ENCODE measurements around the gene LENG8.

The LENG8 gene

DNA sequence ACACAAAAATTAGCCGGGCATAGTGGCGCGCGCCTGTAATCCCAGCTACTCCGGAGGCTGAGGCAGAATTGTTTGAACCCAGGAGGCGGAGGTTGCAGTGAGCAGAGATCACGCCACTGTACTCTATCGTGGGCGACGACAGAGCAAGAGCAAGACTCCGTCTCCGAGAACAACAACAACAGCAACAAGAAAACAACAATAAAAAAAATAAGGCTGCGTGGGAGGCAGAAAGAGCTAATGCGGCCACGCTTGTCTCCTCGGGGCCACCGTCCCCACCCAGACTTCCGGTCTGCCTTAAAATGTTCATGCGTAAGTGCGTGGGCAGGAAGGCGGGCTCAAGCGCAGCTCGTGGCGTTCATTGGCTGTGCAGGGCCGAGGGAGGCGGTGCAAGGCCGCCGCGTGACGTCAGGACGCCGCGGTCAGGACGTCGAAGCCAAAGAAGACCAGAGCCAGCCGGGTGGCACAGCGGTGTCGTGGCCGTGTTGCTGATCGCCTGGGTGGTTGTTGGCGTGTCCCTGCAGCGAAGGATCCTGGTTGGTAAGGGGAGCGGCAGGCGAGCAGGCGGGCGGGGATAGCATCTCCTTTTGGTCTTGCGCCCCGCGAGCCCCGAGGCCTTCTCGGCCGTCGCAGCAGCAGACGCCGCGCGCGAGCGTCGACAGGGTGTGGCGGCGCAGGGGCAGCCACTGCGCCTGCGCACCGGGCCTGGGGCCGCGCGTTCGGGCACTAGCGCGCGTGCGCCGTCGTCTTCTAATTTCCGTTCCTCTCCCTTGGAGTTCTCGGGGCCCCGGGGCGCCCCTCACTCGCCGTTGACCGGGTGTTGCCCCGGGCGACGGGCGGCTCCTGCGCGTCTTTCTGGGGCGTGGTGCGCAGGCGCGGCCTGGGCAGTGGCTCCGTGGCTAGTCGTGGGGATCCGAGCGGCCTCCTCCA, at the start of gene LENG8:
Gene LENG8, plus strand, starts transcription at position 426 of the 927 bp plus-strand sequence. CDS start 2,146 bp downstream, outside the sequence.
- DNase-seq: peak; percentile 98 to 99

DNA sequence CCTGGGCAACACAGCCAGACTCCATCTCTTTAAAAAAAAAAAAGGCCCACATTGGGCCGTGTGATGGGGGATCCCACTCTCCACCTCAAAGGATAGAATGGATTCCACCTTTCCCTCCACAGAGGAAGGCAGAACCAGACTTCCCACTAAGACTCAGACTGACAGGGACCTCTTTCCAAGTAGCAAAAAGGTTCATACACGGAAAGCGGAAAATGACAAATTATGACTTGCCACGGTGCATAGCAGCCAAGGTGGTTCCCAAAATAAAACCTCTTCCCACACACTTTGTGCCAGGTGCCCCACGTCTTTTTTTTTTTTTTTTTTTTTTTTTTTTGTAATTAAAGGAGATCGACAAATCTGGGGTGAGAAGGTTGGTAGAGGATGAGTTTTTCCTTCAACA, 48.1 kb upstream of the LENG8 start:
- DNase-seq: no peak

DNA sequence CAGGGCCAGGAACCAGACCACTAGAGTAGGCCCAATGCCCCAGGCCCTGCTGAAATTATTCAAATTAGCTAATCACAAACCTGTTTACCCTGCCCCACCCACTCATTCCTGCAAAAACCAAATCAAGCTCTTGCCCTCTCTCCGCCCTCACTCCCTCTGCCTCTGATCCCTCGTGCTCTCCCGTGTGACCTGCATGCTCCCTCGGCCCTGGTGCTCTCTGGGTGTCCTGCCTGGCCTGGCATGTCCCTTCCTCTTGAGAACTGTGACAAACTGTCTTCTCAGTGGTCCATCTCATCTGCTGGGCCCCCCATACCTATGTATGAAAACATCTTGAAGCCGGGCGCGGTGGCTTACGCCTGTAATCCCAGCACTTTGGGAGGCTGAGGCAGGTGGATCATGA, 45.9 kb upstream of the LENG8 start:
- no peak for DNase-seq

DNA sequence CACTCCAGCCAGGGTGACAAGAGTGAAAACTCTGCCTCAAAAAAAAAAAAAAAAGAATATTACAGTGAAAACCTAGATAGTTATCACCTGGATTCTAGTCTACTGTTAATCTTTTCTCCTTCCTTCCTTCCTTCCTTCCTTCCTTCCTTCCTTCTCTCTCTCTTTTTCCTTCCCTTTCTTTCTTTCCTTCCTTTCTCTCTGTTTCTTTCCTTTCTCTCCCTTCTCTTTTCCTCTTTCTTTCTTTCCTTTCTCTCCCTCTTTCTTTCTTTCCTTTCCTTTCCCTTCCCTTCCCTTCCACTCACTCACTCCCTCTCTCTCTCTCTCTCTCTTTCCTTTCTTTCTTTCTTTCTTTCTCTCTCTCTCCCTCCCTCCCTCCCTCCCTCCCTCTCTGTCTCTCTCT, 43.4 kb upstream of the LENG8 start:
- DNase-seq: no peak

DNA sequence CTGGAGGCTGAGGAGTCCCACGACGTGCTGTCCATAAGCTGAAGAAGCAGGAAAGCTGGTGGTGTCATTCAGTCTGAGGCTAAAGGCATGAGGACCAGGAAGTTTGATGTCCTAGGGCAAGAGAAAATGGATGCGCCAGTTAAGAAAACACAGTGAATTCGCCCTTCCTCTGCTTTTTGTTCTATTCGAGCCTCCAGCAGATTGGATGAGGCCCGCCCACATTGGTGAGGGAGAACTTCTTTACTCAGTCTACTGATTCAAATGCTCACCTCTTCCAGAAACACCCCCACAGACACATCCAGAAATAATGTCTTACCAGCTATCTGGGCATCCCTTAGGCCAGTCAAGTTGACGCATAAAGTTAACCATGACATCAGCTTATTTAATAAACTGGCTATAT, 41.2 kb upstream of the LENG8 start:
- no peak for DNase-seq

DNA sequence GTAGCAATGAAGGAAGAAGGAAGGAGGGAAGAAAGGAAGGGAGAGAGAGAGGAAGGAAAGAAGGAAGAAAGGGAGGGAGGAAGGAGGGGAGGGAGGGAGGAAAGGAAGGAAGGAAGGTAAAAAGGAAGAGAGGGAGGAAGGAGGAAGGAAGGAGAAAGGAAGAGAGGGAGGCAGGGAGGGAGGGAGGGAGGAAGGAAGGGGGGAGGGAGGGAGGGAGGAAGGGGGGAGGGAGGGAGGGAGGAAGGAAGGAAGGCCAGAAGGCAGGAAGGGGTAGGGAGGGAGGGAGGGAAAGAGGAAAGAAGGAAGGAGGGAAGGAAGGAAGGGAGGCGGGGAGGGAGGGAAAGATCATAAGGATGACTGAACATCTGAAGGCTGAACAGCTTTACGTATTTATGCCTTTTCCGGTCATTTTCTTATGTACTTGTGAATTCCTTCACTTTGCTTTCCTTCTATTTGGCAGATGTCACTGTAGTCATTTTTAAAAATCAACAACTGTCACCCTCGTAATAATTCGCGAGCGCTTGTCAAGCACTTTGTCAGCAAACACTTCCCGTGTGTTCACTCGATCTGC, 40.5 kb upstream of the LENG8 start:
- DNase-seq: no peak

DNA sequence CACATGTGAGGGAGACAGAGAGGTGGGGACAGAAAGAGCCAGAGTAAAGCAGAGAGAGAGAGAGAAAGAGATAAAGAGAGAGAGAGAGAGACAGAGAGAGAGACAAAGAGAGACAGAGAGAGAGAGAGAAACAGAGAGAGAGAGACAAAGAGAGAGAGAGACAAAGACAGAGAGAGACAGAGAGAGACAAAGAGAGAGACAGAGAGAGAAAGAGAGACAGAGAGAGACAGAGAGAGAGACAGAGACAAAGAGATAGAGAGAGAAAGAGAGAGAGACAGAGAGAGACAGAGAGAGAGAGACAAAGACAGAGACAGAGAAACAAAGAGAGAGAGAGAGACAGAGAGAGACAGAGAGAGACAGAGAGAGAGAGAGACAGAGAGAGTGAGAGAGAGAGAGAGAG, 38.0 kb upstream of the LENG8 start:
- DNase-seq: no peak

DNA sequence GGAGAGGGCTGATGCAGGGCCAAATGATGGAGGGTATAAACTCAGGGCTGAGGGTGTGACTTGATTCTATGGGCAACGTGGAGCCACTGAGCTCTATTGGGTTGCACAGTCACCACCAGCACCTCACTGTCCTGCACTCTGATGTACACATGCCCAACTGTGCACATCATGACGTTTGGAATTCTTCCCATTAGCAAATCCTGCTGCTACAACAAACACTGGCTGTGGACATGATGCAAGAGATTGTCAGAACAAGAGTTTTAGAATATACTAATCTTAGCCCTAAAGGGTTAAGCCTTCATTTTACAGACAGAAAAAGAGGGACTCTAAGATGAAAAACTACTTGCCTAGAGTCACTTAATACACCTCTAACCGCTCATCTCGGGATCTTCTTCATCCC, 36.1 kb upstream of the LENG8 start:
- DNase-seq: no peak

DNA sequence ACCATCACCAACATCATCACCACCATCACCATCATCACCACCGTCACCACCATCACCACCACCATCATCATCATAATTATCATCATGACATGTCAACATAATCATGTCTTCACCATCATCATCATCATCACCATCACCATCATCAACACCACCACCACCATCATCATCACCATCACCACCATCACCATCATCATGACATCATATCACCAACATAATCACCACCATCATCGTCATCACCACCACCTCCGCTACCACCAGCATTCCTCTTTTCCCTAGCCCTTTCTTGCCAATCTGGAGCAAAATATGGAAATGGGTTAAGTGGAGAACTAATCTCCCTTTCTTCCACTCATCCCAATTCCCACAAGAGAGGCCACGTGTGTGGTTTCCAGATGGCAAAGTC, 34.8 kb upstream of the LENG8 start:
- no peak for DNase-seq

DNA sequence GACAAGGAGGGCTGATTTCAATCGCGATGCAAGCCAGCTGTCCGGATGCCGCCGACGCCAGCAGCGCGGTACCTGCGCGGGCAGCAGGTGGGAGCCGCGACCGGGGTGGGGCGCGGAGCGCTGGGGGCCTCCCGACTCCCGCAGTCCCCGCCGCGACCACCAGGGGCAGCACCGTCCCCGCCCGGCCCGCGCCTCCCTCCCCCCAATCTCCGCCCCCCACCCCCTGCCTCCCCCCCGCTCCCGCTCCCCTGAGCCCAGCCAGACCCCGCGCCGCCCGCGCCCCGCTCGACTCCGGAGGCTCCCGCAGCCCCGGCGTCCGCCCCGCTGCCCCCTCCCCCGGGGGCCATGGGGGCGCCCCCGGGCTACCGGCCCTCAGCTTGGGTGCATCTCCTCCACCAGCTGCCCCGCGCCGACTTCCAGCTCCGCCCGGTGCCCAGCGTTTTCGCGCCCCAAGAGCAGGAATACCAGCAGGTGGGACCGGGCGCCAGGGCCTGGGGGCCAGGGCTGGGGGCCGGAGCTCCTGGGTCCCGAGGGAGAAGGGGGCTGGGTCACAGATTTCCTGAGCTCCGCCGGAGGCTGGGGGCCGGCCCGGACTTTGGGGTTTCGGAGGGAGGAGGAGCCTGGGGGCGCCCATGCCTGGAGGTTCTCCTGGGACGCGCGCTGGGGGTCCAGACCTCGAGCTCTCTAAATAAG, 33.6 kb upstream of the LENG8 start, which contains the start of gene TTYH1:
Gene TTYH1, plus strand, starts transcription at position 257 of the 693 bp plus-strand sequence. Its CDS starts 89 bp downstream, at position 346.
- DNase-seq: peak in 1 of 2 donors; percentile 36

DNA sequence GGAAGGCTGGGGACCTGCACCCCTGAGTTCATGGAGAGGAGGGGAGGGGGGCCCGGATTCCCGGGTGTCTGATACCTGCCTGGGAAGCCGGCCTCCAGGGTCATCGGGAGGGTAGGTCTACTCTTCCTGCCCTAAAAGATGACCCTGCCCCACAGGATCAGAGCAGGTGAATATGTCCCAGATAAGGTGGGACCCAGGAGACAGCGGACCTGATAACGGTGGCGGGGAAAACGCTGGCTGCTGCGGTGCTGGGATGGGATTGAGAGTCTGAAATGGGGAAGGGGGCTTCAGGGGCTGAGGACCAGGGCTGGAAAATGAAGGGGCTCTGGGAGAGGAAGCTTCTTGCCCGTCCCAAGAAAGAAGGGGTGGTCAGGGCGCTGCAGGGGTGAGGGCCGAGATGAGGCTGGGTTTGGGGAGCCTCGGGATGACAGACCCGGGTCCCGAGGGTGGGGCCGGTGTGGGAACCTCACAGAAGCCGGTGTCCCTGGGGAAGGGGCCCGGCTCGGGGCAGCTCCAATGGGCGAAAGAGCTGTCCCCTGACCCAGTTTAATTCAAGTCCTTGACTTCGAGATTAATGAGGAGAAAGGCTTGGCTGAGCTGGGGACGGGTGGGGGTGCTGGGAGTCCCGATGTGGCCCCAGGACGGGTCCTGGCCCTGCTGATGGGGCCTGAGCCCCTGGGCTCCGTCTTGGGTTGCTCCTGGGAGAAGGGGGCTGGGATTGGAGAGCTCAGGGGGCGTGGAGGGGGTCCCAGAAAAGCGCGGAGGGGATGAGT, 32.9 kb upstream of the LENG8 start:
- no peak for DNase-seq

DNA sequence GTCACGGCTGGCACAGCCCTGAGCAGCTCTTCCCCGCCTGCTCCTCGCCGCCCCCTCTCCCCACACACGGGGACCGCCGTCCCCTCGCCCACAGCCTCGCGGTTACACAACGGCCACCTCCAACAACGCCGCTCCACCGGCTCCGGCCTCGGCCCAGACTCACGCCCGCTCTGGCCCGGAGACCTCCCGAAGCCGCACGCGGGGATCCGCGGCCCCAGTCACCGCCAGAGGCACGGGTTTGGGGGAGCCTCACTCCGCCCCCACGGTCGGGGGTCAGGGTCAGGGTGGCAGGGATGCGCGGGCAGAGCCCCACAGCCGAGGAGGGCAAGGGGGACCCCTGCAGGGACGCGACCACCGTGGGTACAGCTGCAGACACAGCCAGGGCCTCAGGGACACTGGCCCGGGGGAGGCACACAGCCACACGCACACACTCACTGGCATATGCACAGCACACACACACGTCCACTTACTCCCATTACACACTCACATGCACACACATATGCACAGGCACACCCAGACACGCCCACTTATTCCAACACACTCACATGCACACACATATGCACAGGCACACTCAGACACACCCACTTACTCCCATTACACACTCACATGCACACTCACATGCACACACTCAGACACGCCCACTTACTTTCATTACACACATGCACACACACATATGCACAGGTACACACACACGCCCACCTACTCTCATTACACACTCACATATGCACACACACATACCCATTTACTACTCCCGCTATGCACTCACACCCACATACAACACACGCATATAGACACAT, 32.1 kb upstream of the LENG8 start:
- DNase-seq: no peak

DNA sequence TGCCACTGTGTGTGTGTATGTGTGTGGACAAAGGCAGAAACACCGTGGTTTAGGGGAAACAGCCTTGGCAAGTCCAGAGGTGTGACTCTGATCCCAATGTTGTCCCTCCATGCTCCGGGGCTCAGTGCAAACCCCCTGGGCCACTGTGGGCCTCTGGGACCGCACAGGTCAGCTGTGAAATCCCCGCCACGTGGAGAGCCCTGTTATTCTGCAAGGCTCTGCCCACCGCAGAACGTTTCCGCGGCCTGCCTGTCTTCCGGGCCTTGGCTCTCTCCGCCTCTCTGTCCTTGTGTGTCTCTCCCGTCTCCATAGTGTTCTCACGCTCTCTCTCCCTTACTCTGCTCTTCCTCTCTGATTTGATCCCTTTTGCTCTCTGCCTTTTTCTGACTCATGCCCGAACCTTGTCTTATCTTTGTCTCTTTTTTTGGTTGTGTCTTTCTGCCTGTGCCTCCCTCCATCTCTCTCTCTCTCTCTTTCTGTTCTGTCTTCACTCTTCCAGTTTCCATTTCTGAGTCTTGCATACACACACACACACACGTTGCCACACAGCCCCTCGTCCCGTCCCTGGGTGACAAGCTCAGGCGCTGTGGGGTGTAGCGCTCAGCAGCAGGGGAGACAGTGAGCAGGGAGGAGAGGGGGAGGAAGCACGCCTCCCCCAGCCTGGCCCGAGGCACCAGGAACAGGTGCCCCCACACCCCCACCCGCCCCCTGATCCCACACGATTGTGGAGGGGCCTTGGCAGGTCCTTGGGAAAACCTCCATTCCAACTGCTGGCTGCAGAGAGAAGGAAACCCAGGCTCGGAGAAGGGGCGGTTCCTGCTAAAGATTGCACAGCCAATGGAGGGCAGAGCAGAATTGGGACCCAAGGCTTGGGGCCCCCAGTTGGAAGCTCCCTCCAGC, 30.7 kb upstream of the LENG8 start:
- peak in 1 of 2 donors; percentile 26 for DNase-seq

DNA sequence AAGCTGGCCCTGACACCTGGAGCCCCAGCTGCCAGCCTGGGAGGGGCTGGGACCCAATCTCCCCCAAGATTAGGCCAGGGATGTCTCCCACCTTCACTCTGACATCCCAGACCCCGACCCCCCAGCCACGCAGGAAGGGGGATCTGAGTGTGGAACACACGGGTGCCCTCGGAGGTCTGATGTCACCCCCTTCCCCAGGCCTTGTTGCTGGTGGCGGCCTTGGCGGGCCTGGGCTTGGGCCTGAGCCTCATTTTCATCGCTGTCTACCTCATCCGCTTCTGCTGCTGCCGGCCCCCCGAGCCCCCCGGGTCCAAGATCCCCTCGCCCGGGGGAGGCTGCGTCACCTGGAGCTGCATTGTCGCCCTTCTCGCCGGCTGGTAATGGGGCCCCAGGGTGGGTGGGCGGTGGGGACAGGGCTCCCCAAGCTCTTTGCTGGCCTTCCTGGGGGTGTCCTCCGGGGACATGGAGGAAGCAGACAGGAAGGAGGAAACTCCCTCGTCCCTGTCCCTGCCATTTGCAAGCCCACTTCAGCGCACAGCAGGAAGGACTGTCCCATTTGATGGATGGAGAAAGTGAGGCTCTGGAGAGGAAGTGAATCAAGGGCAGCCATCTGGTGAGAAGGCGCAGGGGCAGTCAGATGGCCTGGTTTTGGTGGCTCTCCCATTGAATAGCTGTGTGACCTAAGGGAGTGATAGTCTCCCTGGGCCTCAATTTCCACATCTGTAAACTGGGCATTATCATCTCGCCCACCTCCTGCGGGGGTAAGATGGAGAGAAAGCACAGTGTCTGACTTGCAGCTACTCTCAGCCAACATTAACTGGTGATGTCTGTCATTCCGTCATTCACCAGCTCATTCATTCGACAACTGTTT, 29.8 kb upstream of the LENG8 start:
- DNase-seq: no peak

DNA sequence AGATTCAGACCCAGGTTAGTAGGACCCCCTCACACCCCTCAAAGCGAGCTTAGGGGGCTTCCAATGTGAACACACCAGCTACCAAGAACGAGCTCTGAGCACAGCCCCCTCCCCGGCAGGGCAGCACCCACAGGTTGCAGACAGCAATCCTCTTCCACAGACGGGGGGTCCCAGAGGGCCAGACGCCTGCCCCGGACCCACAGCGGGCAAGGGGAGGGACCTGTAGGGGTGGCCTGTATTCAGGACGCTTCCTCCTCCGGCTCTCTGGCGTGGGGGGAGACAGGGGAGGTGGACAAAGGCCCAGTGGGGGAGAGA, 29.0 kb upstream of the LENG8 start:
- DNase-seq: no peak

DNA sequence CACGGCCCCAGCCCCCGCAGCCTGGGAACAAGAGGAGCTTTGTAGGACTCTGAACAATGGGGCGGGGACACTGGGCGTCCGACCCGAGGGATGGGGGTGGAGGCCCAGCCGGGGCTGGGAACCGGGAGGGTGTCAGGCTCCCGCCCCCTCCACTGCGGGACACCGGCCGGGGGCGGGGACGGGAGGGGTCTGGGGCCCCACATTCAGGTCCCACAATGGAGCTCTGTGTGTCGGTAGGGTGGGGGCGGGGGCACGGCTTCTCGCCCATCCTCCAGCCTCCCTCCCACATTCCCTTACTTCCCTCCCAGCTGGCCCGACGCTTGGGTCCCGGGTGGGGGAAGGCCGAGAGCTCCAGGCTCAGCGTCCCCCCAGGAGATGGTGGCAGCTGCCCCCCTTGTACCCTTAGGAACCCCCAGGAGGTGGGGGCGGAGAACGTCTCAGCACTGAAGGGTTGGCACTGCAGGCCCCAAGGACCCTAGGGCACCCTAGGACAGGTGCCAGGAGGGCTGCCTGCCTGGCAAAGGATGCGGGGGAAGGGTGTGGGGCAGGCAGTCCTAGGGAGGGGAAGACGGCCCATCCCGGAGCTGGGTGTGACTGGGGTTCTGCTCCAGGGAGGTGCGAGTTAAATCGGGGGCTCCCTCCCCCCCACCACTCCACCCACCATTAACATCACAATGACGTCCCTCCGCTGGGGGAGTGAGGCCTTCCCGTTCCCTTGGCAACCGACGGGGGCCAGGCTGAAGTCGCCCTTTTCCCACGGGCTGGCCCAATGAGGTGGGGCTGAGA, 28.4 kb upstream of the LENG8 start:
- DNase-seq: no peak

DNA sequence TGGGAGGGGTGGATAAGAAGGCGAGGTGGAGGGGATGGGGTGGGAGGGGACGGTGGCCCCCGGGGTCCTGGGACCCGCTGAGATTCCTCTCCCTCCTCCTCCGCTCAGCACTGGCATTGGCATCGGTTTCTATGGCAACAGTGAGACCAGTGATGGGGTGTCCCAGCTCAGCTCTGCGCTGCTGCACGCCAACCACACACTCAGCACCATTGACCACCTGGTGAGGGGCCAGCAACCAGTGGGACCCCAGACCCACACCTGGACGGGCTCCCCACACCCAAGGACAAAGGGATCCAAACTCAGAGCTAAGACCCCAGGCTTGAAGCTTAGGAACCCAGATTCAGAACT, 27.9 kb upstream of the LENG8 start:
- DNase-seq: no peak

DNA sequence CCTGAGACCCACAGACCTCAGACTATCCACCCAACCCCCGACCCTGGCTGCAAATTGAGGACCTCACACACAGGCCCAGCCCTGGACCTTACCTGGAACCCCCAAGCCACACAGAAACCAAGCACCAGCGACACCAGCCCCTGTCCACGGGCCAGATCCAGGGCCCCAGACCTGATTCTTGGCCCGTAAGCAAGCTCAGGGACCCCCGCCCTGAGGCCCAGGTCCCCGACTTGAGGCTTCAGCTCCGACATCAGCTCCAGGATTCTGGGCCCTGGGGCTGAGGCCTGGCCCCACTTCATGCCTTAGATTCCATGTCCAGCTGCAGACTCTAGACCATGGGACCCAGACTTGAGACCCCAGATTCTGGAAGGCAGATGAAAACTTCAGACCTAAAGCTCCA, 27.5 kb upstream of the LENG8 start:
- DNase-seq: no peak

DNA sequence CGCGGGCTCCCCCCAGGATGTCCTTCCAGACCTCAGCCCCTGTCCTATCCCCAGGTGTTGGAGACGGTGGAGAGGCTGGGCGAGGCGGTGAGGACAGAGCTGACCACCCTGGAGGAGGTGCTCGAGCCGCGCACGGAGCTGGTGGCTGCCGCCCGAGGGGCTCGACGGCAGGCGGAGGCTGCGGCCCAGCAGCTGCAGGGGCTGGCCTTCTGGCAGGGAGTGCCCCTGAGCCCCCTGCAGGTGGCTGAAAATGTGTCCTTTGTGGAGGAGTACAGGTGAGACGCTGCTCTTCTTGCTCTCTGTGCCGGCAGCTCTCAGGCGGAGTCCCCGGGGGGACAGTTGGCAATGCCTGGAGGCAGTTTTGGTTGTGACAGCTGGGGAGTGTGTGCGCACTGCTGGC, 26.9 kb upstream of the LENG8 start:
- DNase-seq: no peak
